ENCODE data around the gene DNER. TPM values are rescaled to one million over a fixed set of nuclear protein-coding genes. Genes with fewer than 3 reads are reported as not detected.
"Not testable (repeated sequence)": the region's sequence is repeated elsewhere in the genome, so short reads cannot be mapped to it uniquely, and the experiment has no call there.

DNER gene
- total RNA-seq, 2 donors from 2014 or later, result 0.27 to 3.3 TPM

GRCh38 chr2:229627728-229628127, 86.6 kb downstream of the DNER start:
- no peak for TF ChIP-seq CTCF (IDR thresholded peaks at IDR 0.05)
- H3K36me3 ChIP-seq, result no peaks in the 10 kb centered on the region
- H3K27me3 ChIP-seq (replicated peaks; ENCODE audit: insufficient read depth), result no peaks in the 10 kb centered on the region
- no peak overlapping the region for H3K4me3 ChIP-seq
- DNase-seq (ENCODE audit: low spot score) (no peak), ATAC-seq (ENCODE audit: insufficient number of reproducible peaks, low FRiP score, low read depth) (no peak)
- H3K9me3 ChIP-seq, result no peaks in the 10 kb centered on the region
- no peak overlapping the region for H3K27ac ChIP-seq
- no peaks in the 10 kb centered on the region for H3K4me1 ChIP-seq (ENCODE audit: control insufficient read depth in 1 of 2, low read depth in 2 of 2)

DNA sequence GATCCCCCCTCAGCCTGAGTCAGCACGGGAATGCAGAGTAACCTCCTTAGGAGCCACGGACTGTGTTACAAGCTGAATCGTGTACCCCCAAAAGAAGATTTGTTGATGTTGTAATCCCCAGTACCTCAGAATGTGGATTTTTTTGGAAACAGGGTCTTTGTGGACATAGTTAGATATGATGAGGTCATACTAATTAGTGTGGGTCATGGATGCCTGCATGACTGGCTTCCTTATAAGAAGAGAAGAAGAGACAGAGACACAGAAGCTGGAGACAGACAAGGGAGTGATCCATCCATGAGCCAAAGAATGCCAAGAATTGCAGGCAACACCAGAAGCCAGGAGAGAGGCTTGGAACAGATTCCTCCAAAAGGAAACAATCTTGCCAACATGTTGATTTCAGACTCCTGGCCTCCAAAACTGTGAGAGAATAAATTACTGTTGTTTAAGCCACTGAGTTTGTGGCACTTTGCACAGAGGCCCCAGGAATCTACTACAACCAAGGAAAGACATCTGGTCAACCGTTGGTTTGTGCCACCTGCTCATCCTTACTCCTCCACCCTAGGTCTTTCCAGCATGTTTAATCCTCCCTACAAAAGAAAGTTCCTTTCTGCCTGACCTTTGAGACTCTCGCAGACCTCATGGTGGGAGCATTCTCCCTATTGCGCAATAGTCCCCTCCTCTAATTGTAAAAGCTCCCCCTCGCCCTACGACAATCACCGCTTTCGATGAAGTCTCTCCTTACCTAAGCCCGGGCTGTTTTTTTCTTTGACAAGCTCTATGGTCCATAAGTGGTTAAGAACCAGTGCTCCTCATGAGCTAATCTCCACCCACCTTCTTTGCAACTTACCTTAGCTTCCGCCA, 91.6 kb downstream of the DNER start:
- no peak for DNase-seq (ENCODE audit: low spot score)
- Histone ChIP-seq H3K4me3 (no peak overlapping the region), H3K9me3 (no peaks in the 10 kb centered on the region), H3K4me1 (ENCODE audit: control insufficient read depth in 1 of 2, low read depth in 2 of 2) (no peaks in the 10 kb centered on the region), H3K27ac (no peak overlapping the region), H3K27me3 (replicated peaks; ENCODE audit: insufficient read depth) (no peaks in the 10 kb centered on the region), H3K36me3 (no peaks in the 10 kb centered on the region)
- no peak for ATAC-seq (ENCODE audit: insufficient number of reproducible peaks, low FRiP score, low read depth)
- TF ChIP-seq CTCF (IDR thresholded peaks at IDR 0.05), result no peak

- H3K4me1 ChIP-seq (ENCODE audit: control insufficient read depth in 1 of 2, low read depth in 2 of 2), result no peaks in the 10 kb centered on the region
- no peak overlapping the region for H3K27ac ChIP-seq
- H3K4me3 ChIP-seq, result no peak overlapping the region
- no peaks in the 10 kb centered on the region for H3K36me3 ChIP-seq
- no peaks in the 10 kb centered on the region for H3K9me3 ChIP-seq
- H3K27me3 ChIP-seq (replicated peaks; ENCODE audit: insufficient read depth), result no peaks in the 10 kb centered on the region
- TF ChIP-seq CTCF (IDR thresholded peaks at IDR 0.05), result no peak
- ATAC-seq (ENCODE audit: insufficient number of reproducible peaks, low FRiP score, low read depth) (no peak), DNase-seq (ENCODE audit: low spot score) (no peak)
Measured at GRCh38 chr2:229620759-229621158, 93.6 kb downstream of the DNER start.

GRCh38 chr2:229620289-229620688, 94.1 kb downstream of the DNER start:
- H3K9me3 ChIP-seq, result no peaks in the 10 kb centered on the region
- ATAC-seq (ENCODE audit: insufficient number of reproducible peaks, low FRiP score, low read depth) (no peak), DNase-seq (ENCODE audit: low spot score) (no peak)
- TF ChIP-seq CTCF (IDR thresholded peaks at IDR 0.05), result no peak
- H3K4me1 ChIP-seq (ENCODE audit: control insufficient read depth in 1 of 2, low read depth in 2 of 2), result no peaks in the 10 kb centered on the region
- no peaks in the 10 kb centered on the region for H3K27me3 ChIP-seq (replicated peaks; ENCODE audit: insufficient read depth)
- no peak overlapping the region for H3K4me3 ChIP-seq
- H3K36me3 ChIP-seq, result no peaks in the 10 kb centered on the region
- H3K27ac ChIP-seq, result no peak overlapping the region

DNA sequence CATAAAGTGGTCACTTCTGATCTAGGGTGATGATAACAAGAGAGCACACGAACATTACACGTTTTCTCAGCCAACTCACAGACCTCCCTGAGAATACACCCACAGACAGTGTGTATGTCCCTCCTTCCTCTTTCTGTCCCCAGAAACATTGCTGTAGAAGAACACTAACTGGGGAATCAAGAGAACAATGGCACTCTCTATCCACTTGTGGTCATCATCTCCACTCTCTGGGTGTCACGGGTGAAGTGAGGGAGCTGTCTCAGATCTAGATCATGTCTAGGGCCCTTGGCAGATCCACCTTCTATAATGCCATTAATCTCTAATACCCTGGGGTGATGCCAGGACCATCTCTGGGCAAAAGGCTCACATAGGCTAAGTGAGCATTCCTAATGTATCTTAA, 97.9 kb downstream of the DNER start:
- DNase-seq (ENCODE audit: low spot score), result no peak
- Histone ChIP-seq H3K27ac (no peak overlapping the region), H3K4me3 (no peak overlapping the region), H3K9me3 (no peaks in the 10 kb centered on the region), H3K36me3 (no peaks in the 10 kb centered on the region), H3K4me1 (ENCODE audit: control insufficient read depth in 1 of 2, low read depth in 2 of 2) (no peaks in the 10 kb centered on the region), H3K27me3 (replicated peaks; ENCODE audit: insufficient read depth) (no peaks in the 10 kb centered on the region)
- no peak for ATAC-seq (ENCODE audit: insufficient number of reproducible peaks, low FRiP score, low read depth)
- no peak for TF ChIP-seq CTCF (IDR thresholded peaks at IDR 0.05)

DNA sequence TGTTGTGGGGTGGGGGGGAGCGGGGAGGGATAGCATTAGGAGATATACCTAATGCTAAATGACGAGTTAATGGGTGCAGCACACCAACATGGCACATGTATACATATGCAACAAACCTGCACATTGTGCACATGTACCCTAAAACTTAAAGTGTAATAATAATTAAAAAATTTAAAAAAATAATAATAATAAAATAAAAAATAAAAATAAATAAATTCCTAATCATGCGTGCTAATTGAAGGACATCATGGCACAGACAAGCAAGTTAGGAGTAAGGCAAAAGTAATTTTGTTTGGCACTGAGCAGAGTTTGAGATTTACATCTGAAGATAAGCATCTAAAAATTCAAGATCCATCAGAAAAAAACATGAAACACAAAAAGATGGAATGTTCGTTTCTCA, 100.3 kb downstream of the DNER start:
- not testable (repeated sequence) for H3K4me3 ChIP-seq; H3K36me3 ChIP-seq; H3K27ac ChIP-seq; H3K4me1 ChIP-seq (ENCODE audit: control insufficient read depth in 1 of 2, low read depth in 2 of 2); ATAC-seq (ENCODE audit: insufficient number of reproducible peaks, low FRiP score, low read depth); H3K9me3 ChIP-seq; H3K27me3 ChIP-seq (replicated peaks; ENCODE audit: insufficient read depth); DNase-seq (ENCODE audit: low spot score)
